ENCODE results near the gene CCL23. TPM values are rescaled to one million over a fixed set of nuclear protein-coding genes. Genes with fewer than 3 reads are reported as not detected.

The CCL23 gene
- total and polyA plus RNA-seq, 9 of the 15 experiments (the other 6 are each of a cell fraction or from before 2014, with no cell fraction given) = not detected

- TF ChIP-seq THAP7 (CRISPR knock-in tag; IDR thresholded peaks at IDR 0.05) (no peak), ZNF143 (CRISPR knock-in tag; IDR thresholded peaks at IDR 0.05) (no peak), CEBPG (CRISPR knock-in tag; IDR thresholded peaks at IDR 0.05) (no peak), CEBPG (tag; conservative IDR thresholded peaks at IDR 0.05 in 1 of 2, IDR thresholded peaks at IDR 0.05 in 1 of 2) (0 out of 4 replicates have a peak, but pooled peaks of 1 of the 2 experiments have one; percentile 17), MGA (IDR thresholded peaks at IDR 0.05) (no peak), CEBPB (tag; IDR thresholded peaks at IDR 0.05) (peak; percentile 66), MTA2 (IDR thresholded peaks at IDR 0.05; ENCODE audit: low read depth) (no peak)
Observed at GRCh38 chr17:36019423-36019822, 1.7 kb upstream of the CCL23 start (continued).
